ENCODE measurements around the gene TIMP2.
A peak's percentile ranks its signal among the peaks of the same experiment; 100 is the strongest.

The TIMP2 gene

DNA sequence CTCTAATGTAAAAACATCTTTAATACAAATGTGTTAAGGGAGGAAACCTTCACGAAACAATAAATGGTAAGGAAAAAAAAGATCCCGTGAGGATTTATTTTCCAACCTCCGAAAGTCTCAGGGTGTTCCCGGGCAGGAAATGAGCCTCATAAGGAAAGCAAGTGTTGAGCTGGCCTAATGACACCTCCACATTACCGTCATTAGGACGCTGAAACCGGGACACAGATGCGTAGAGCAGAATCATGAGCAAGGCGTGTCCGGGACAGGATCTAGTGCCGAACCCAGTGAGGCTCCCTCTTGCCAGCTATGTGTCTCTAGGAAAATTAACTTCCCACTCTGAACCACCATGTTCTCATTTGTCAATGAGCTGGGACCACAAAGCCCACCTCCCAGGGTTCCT, 120.4 kb downstream of the TIMP2 start:
- DNase-seq: no peak

GRCh38 chr17:78803186-78803845, 121.9 kb downstream of the TIMP2 start:
- DNase-seq: peak; percentile 35

All from inflammatory macrophage treated with lipopolysaccharide for 4 hours (primary cell).